Transverse colon (tissue), 4 donors: ENCODE measurements around the gene DAGLB.

Experiments
- CTCF ChIP-seq, 5 experiments: fragments of 200-600 bp in 3 of 5; fragments of 450-650 bp in 2 of 5; sonication (generic) in 3 of 5; IDR thresholded peaks; 1 replicate in 2 of 5; 2 replicates in 3 of 5; pipeline ENCODE4 v1.5.1; 2016 to 2017; ENCODE audit warnings: antibody characterized with exemption in 5 of 5, inconsistent platforms in 3 of 5, mild to moderate bottlenecking in 2 of 5, moderate library complexity in 1 of 5
- EP300 ChIP-seq: sonication (generic); formaldehyde crosslinking; IDR thresholded peaks from one replicate; pipeline ENCODE4 v1.6.1; 2017; ENCODE audit warnings: antibody characterized with exemption, low read depth
- POLR2A ChIP-seq: fragments of 450-650 bp; IDR thresholded peaks from one replicate; pipeline ENCODE4 v1.6.1; 2016; ENCODE audit warnings: antibody characterized with exemption, mild to moderate bottlenecking, moderate library complexity
- POLR2AphosphoS5 ChIP-seq, 3 donors: sonication (generic); formaldehyde crosslinking; IDR thresholded peaks; one replicate each; pipeline ENCODE4 v1.6.1; 2016; ENCODE audit warnings: antibody characterized with exemption in 3 of 3

GRCh38 chr7:6425948-6426347 is 21.8 kb downstream of the DAGLB start:
- TF ChIP-seq POLR2AphosphoS5 (IDR thresholded peaks at IDR 0.05) (no peak), CTCF (IDR thresholded peaks at IDR 0.05) (no peak), POLR2A (no peak), EP300 (no peak)
